ENCODE data around the gene LDB3.

DNA sequence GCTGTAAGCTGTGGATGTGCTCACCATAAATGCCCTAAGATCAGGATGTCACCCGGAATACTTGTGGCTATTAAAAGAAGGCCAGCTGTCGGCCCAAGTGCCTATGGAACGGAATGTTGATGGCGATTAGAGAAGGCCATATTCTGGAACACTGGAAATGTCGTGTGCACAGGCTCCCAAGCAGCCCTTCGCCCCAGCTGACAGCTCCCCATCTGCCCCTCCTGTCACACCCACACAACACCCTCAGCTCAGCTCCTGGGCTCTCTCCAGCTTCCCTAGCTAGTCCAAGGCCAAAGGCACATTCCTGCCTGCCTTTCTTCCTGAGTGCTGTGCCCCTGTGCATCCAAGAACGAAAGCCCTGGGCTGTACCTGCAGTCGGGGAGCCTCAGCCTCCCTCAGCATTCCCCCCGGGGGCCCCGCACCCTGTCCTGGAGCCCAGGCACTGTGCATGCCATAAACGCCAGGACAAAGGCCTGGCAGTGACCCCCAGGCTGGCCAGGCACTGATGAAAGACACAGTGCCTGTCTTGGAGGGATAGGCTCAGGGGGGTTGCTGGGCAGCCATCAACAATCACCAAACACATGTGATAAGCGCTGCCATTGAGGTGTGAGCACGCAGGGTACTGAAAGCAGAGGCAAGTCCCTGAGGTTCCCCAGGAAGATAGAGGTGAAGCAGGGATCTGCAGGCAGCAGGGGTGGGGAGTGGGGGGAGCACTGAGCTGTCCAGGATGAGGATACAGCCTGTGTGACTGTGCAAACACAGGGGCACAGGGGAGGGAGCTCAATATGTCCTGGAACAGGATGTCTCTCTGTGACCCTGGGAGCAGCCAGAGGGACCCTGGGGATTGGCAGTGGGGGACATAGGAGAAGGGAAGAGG is 3.7 kb upstream of the LDB3 start:
- TF ChIP-seq, protein P1, sequence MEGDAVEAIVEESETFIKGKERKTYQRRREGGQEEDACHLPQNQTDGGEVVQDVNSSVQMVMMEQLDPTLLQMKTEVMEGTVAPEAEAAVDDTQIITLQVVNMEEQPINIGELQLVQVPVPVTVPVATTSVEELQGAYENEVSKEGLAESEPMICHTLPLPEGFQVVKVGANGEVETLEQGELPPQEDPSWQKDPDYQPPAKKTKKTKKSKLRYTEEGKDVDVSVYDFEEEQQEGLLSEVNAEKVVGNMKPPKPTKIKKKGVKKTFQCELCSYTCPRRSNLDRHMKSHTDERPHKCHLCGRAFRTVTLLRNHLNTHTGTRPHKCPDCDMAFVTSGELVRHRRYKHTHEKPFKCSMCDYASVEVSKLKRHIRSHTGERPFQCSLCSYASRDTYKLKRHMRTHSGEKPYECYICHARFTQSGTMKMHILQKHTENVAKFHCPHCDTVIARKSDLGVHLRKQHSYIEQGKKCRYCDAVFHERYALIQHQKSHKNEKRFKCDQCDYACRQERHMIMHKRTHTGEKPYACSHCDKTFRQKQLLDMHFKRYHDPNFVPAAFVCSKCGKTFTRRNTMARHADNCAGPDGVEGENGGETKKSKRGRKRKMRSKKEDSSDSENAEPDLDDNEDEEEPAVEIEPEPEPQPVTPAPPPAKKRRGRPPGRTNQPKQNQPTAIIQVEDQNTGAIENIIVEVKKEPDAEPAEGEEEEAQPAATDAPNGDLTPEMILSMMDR (IDR thresholded peaks at IDR 0.05; ENCODE audit: low read length) = no peak
- no peak for TF ChIP-seq EZH2 (IDR thresholded peaks at IDR 0.05; ENCODE audit: borderline replicate concordance, low read length)

All from OCI-LY1 (cell line).